Activated naive CD8-positive, alpha-beta T cell treated with anti-CD3 and anti-CD28 coated beads for 36 hours (primary cell): ENCODE measurements around the gene SPACDR. TPM values are rescaled to one million over a fixed set of nuclear protein-coding genes. Genes with fewer than 3 reads are reported as not detected.
"Not testable (repeated sequence)": the region's sequence is repeated elsewhere in the genome, so short reads cannot be mapped to it uniquely, and the experiment has no call there.

ENCODE experiments used
- DNase-seq: peaks from one replicate; pipeline ENCODE4 v3.0.0; 2021
- H3K27ac Mint-ChIP-seq: one replicate; pipeline ENCODE4 v1.8.0; 2022; ENCODE audit warnings: mild to moderate bottlenecking, moderate library complexity, mixed read lengths
- H3K27me3 Mint-ChIP-seq: one replicate; pipeline ENCODE4 v1.8.0; 2022; ENCODE audit warnings: mild to moderate bottlenecking, mixed read lengths
- H3K36me3 Mint-ChIP-seq: one replicate; pipeline ENCODE4 v1.8.0; 2021; ENCODE audit warnings: mild to moderate bottlenecking, mixed read lengths
- H3K4me1 Mint-ChIP-seq: one replicate; pipeline ENCODE4 v1.8.0; 2021; ENCODE audit warnings: mixed read lengths
- H3K4me3 Mint-ChIP-seq: one replicate; pipeline ENCODE4 v1.8.0; 2022; ENCODE audit warnings: mild to moderate bottlenecking, moderate library complexity, mixed read lengths
- H3K9me3 Mint-ChIP-seq: one replicate; pipeline ENCODE4 v1.8.0; 2022; ENCODE audit warnings: mixed read lengths
- total RNA-seq, 2 experiments: library from RNA; stranded (reverse); gene quantifications; one replicate each; pipeline ENCODE4 v1.2.3, GENCODE V29; 2021

Gene SPACDR
- total RNA-seq, 2 experiments from 2014 or later = 1.0 to 1.5 TPM

DNA sequence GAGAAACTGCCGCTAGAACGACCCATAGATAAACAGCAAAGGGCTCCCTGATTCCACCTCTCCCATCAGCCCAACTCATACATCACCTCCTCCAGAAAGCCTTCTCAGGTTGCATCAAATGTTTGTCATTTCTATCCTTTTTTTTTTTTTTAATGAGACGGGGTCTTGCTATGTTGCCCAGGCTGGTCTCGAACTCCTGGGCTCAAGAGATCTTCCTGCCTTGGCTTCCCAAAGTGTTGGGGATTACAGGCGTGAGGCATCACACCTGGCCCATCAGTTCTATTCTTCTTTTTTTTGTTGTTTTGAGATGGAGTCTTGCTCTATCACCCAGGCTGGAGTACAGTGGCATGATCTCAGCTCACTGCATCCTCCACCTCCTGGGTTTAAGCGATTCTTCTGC, 7.0 kb downstream of the SPACDR start:
- Mint-ChIP-seq H3K27ac (no peak overlapping the region), H3K4me3 (no peak overlapping the region), H3K4me1 (peaks cover 12% of the 10 kb centered on the region), H3K36me3 (peaks cover 1% of the 10 kb centered on the region), H3K9me3 (no peaks in the 10 kb centered on the region), H3K27me3 (no peaks in the 10 kb centered on the region)
- DNase-seq = no peak

DNA sequence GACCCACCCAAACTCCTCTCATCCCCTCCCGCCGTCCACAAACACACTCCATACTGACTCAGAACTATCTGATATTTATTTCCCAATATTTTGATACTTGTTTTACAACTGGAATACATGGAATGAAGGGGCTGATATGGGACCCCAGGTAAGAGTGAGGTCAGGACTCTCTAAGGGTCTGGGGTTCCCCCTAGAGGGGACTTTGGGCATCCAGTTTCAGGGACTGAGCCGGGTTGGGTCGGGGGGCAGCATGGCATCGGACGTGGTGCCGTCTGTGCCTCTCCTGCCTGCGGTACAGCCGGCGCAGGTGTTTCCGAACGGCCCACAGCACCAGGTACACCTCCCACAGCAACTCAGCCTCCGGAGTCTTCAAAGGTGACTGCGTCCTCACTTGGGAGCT, 7.5 kb downstream of the SPACDR start:
- no peak for DNase-seq
- Mint-ChIP-seq H3K9me3 (no peaks in the 10 kb centered on the region), H3K4me1 (peaks cover 12% of the 10 kb centered on the region), H3K36me3 (peaks cover 1% of the 10 kb centered on the region), H3K27me3 (no peaks in the 10 kb centered on the region), H3K4me3 (no peak overlapping the region), H3K27ac (no peak overlapping the region)

GRCh38 chr7:100455206-100455605, 8.9 kb downstream of the SPACDR start:
- no peak for DNase-seq
- H3K36me3 Mint-ChIP-seq = peaks cover 1% of the 10 kb centered on the region
- H3K4me3 Mint-ChIP-seq = no peak overlapping the region
- no peaks in the 10 kb centered on the region for H3K27me3 Mint-ChIP-seq
- peaks cover 15% of the 10 kb centered on the region for H3K4me1 Mint-ChIP-seq
- no peaks in the 10 kb centered on the region for H3K9me3 Mint-ChIP-seq
- no peak overlapping the region for H3K27ac Mint-ChIP-seq

DNA sequence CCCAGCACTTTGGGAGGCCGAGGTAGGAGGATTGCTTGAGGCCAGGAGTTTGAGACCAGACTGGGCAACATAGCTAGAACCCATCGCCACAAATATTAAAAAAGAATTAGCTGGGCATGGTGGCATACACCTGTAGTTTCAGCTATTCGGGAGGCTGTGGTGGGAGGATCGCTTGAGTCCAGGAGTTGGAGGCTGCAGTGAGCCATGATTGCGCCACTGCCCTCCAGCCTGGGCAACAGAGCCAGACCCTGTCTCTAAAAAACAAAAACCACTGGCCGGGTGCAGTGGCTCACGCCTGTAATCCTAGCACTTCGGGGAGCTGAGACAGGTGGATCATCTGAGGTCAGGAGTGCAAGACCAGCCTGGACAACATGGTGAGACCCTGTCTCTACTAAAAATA, 10.2 kb downstream of the SPACDR start:
- H3K4me3 Mint-ChIP-seq, H3K36me3 Mint-ChIP-seq, DNase-seq, H3K27ac Mint-ChIP-seq, H3K9me3 Mint-ChIP-seq, H3K27me3 Mint-ChIP-seq: not testable (repeated sequence)
- peaks cover 13% of the 10 kb centered on the region for H3K4me1 Mint-ChIP-seq

DNA sequence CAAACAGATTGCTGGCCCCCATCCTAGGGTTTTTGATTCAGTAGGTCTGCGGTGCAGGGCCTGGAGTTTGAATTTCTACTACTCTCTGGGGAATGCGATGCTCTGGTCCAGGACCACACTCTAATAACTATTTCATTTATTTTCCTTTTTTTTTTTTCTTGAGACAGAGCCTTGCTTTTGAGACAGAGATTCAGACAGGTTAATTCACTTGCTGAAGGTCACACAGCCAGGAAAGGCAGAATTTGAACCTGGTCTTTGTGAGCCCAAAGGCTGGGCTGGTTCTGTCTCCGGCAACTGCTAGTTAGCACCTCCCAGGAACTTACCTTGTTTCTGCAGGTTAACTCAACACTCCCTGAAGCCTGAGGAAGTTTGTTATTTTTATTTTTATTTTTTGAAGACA, 11.5 kb downstream of the SPACDR start:
- Mint-ChIP-seq H3K4me1 (peaks cover 10% of the 10 kb centered on the region), H3K4me3 (no peak overlapping the region), H3K9me3 (no peaks in the 10 kb centered on the region), H3K36me3 (no peaks in the 10 kb centered on the region), H3K27me3 (no peaks in the 10 kb centered on the region), H3K27ac (no peak overlapping the region)
- no peak for DNase-seq

DNA sequence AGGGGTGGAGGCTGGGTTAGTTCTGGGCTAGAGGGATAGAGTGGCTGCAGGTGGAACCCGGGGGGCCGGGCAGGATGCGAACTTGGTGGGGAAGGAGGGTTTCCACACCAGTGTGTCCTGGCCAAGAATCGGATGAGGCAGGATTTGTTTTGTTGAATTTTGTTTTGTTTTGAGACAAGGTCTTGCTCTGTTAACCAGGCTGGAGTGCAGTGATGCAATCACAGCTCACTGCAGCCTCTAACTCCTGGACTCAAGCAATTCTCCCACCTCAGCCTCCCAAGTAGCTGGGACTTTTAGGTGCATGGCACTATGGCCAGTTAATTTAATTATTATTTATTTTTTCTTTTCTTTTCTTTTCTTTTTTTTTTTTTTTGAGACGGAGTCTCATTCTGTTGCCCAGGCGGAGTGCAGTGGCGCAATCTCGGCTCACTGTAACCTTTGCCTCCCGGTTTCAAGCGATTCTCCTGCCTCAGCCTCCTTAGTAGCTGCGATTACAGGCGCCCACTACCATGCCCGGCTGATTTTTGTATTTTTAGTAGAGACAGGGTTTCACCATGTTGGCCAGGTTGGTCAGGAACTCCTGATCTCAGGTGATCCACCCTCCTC, 14.8 kb downstream of the SPACDR start:
- DNase-seq = no peak
- no peaks in the 10 kb centered on the region for H3K9me3 Mint-ChIP-seq
- peaks cover 16% of the 10 kb centered on the region for H3K4me1 Mint-ChIP-seq
- H3K27ac Mint-ChIP-seq = no peak overlapping the region
- no peaks in the 10 kb centered on the region for H3K27me3 Mint-ChIP-seq
- no peak overlapping the region for H3K4me3 Mint-ChIP-seq
- no peaks in the 10 kb centered on the region for H3K36me3 Mint-ChIP-seq

GRCh38 chr7:100447363-100447762, 16.7 kb downstream of the SPACDR start:
- H3K9me3 Mint-ChIP-seq, H3K36me3 Mint-ChIP-seq, H3K4me3 Mint-ChIP-seq, H3K27ac Mint-ChIP-seq, DNase-seq, H3K27me3 Mint-ChIP-seq: not testable (repeated sequence)
- H3K4me1 Mint-ChIP-seq = peaks cover 18% of the 10 kb centered on the region

- no peaks in the 10 kb centered on the region for H3K9me3 Mint-ChIP-seq
- no peaks in the 10 kb centered on the region for H3K36me3 Mint-ChIP-seq
- no peak for DNase-seq
- H3K27ac Mint-ChIP-seq = no peak overlapping the region
- H3K27me3 Mint-ChIP-seq = no peaks in the 10 kb centered on the region
- H3K4me3 Mint-ChIP-seq = no peak overlapping the region
- H3K4me1 Mint-ChIP-seq = peaks cover 18% of the 10 kb centered on the region
Measured at GRCh38 chr7:100446040-100446439, 18.0 kb downstream of the SPACDR start.

DNA sequence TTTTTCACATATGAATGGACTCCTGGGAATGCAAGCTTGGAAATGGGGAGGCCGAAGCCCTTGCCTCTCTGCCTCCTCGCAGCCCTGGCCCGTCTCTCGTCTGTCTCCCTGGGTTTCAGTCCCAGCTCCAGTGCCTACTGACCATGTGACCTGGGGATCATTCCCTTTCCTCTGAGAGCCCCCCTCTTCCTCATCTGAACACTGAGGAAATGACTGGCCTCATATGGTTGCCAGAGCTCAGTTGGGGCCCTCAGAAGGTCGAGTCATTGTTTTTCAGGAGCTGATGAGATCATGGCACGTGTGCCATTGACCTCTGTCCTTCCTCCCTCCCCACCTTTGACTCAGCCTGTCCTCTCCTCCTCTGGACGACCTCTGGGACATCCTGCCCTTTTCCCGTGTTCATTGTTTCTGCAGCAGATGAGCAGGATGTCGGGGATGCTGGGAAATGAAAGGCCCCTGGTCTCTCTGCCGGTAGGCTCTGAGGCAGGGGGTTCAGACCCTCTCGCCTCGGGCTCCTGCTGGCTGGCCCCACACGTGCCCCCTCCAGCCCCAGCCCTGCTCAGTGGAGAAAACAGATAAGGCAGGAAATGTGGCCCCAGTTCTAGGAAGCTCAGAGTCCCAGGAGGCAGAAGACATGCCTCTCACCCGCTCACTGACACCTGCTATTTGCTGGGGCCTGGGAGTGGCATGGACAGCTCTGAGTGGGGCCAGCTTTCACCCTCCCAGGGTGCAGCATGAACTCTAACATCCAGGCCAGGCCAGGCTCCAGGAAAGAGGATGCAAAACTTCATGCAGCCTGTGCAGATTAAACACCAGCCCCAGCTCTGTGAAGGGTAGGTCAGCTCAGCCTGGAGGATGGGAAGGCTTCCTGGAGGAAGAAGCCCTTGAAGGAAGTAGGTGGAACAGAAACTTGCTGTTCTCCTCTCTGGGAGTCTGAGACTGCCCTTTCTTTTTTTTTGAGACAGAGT, 19.5 kb downstream of the SPACDR start:
- Mint-ChIP-seq H3K4me3 (no peak overlapping the region), H3K4me1 (peaks cover 15% of the 10 kb centered on the region), H3K36me3 (no peaks in the 10 kb centered on the region), H3K9me3 (no peaks in the 10 kb centered on the region), H3K27ac (peak overlapping the region; percentile 79), H3K27me3 (no peaks in the 10 kb centered on the region)
- DNase-seq = no peak

DNA sequence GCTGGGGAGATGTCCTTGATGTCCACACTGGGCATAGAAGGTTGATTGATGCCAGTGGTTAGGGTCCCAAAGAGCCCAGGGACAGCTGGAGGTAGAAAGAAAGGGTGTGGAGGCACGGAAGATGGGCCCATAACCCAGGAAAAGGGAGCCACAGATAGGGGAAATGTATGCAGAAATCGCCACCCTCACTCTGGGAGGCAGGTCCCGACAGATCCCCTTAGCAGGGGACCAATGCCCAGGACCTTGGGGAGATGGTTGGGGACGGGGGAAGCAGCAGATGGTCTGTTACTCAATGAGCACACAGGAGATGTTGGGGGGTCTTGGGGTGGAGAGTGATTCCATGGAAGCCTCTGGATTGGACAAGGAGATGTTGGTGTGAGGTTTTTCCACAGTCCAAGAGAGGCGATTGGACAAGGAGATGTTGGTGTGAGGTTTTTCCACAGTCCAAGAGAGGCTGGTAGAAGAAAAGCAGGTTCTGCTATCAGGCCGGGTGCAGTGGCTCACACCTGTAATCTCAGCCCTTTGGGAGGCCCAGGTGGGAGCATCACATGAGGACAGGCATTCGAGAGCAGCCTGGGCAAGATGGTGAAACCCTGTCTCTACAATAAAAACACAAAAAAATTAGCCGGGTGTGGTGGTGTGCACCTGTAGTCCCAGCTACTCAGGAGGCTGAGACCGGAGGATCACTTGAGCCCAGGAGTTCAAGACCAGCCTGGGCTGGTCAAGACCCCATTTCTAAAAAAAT, 20.8 kb downstream of the SPACDR start:
- no peak overlapping the region for H3K4me3 Mint-ChIP-seq
- no peaks in the 10 kb centered on the region for H3K27me3 Mint-ChIP-seq
- no peaks in the 10 kb centered on the region for H3K9me3 Mint-ChIP-seq
- DNase-seq = no peak
- H3K36me3 Mint-ChIP-seq = no peaks in the 10 kb centered on the region
- peaks cover 15% of the 10 kb centered on the region for H3K4me1 Mint-ChIP-seq
- H3K27ac Mint-ChIP-seq = no peak overlapping the region

DNA sequence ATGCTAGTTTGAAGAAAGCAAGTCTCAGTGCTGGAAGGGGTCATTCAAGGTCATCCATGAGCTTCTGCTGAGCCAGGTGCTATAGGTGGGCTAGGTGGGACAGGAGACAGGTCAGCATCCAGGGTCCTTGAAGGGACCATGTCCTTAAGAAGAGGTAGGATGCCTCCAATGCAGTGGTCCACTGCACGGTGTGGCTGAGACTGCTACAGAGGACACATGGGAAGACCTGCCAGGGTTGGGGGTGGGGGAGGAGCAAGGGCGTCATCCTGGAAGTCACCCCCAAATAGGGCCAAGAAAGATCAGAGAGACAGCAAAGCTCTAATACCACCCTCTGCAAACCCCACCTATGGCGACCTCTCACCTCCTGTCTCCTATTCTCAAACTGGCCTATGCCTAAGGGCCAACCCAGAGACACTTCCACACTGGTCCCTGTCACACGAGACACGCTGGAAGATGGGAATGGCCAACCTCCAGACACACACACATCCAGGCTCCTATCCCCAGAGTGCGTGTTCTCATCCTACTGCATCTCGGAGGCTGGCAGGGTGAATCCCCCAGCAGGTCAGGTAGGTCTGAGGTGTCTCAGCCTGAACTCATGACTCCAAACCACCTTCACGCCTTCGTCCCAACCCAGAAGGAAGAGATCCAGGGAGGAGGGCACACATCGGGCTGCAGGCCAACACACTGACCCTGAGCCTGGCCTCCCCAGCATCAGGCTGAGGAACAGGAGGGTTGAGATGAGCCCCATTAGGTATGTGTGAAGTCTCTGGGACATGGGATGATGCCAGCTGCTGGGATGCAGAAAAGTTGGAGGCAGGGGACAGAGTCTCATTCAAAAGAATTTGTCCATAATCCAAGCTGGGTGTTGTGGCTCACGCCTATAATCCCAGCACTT, 22.2 kb downstream of the SPACDR start:
- H3K36me3 Mint-ChIP-seq = no peaks in the 10 kb centered on the region
- H3K27me3 Mint-ChIP-seq = no peaks in the 10 kb centered on the region
- H3K27ac Mint-ChIP-seq = no peak overlapping the region
- no peak for DNase-seq
- H3K4me3 Mint-ChIP-seq = no peak overlapping the region
- H3K9me3 Mint-ChIP-seq = no peaks in the 10 kb centered on the region
- H3K4me1 Mint-ChIP-seq = peaks cover 16% of the 10 kb centered on the region

DNA sequence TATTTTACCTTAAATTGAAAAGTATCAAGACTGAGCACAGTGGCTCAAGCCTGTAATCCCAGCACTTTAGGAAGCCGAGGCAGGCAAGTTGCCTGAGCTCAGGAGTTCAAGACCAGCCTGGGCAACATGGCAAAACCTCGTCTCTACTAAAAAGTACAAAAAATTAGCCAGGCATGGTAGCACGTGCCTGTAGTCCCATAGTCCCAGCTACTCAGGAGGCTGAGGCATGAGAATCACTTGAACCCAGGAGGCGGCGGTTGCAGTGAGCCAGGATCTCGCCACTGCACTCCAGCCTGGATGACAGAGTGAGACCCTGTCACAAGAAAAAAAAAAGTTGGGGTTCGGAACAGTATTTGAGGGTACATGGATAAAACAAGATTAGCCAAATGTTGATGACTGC, 24.8 kb downstream of the SPACDR start:
- not testable (repeated sequence) for H3K27me3 Mint-ChIP-seq, H3K9me3 Mint-ChIP-seq, H3K27ac Mint-ChIP-seq, H3K4me3 Mint-ChIP-seq, DNase-seq
- Mint-ChIP-seq H3K4me1 (peaks cover 14% of the 10 kb centered on the region), H3K36me3 (peaks cover 15% of the 10 kb centered on the region)

GRCh38 chr7:100438731-100439130, 25.3 kb downstream of the SPACDR start:
- Mint-ChIP-seq H3K4me1 (peaks cover 18% of the 10 kb centered on the region), H3K36me3 (peaks cover 20% of the 10 kb centered on the region)
- H3K4me3 Mint-ChIP-seq, DNase-seq, H3K9me3 Mint-ChIP-seq, H3K27ac Mint-ChIP-seq, H3K27me3 Mint-ChIP-seq: not testable (repeated sequence)

- H3K27ac Mint-ChIP-seq = no peak overlapping the region
- H3K27me3 Mint-ChIP-seq = no peaks in the 10 kb centered on the region
- no peak overlapping the region for H3K4me3 Mint-ChIP-seq
- H3K36me3 Mint-ChIP-seq = peaks cover 25% of the 10 kb centered on the region
- H3K9me3 Mint-ChIP-seq = no peaks in the 10 kb centered on the region
- DNase-seq = no peak
- peaks cover 23% of the 10 kb centered on the region for H3K4me1 Mint-ChIP-seq
Measured at GRCh38 chr7:100438172-100438571, 25.9 kb downstream of the SPACDR start.
